Neural cell (in vitro differentiated cells): ENCODE measurements around the gene BBS1. TPM values are rescaled to one million over a fixed set of nuclear protein-coding genes. Genes with fewer than 3 reads are reported as not detected.

Source experiments
- H2AFZ ChIP-seq: fragments of 200-600, 300-800 bp; sonication (generic), shearing (Covaris generic); 2 replicates; pipeline ENCODE4 v1.6.0; 2014; ENCODE audit warnings: low read depth, mild to moderate bottlenecking, antibody characterized with exemption, low read length, moderate library complexity
- H3F3A ChIP-seq: fragments of 200-600 bp; shearing (Covaris generic); 2 replicates; pipeline ENCODE4 v1.6.1; 2016; ENCODE audit warnings: mild to moderate bottlenecking, moderate library complexity, mixed read lengths, antibody characterized with exemption, low read length; ENCODE audit not compliant: insufficient read depth, poor library complexity, severe bottlenecking
- H3K27ac ChIP-seq: fragments of 200-600, 300-800 bp; sonication (generic), shearing (Covaris generic); 2 replicates; pipeline ENCODE4 v1.5.1; 2014; ENCODE audit warnings: mild to moderate bottlenecking, low read length, moderate library complexity
- H3K27me3 ChIP-seq: fragments of 300-800, 200-600 bp; sonication (generic), shearing (Covaris generic); 2 replicates; pipeline ENCODE4 v1.6.0; 2014; ENCODE audit warnings: mild to moderate bottlenecking, low read depth, low read length, moderate library complexity; ENCODE audit not compliant: insufficient read depth
- H3K36me3 ChIP-seq: fragments of 300-800, 200-600 bp; sonication (generic), shearing (Covaris generic); 2 replicates; pipeline ENCODE4 v1.5.1; 2014; ENCODE audit warnings: mild to moderate bottlenecking, antibody characterized with exemption, low read length, moderate library complexity; ENCODE audit not compliant: insufficient read depth
- H3K4me2 ChIP-seq: fragments of 300-800, 200-600 bp; sonication (generic), shearing (Covaris generic); 2 replicates; pipeline ENCODE4 v1.6.0; 2014; ENCODE audit warnings: mild to moderate bottlenecking, low read length
- H3K4me3 ChIP-seq: fragments of 300-800, 200-600 bp; sonication (generic), shearing (Covaris generic); 2 replicates; pipeline ENCODE4 v1.5.1; 2014; ENCODE audit warnings: mild to moderate bottlenecking, low read length, moderate library complexity
- H3K79me2 ChIP-seq: fragments of 200-600 bp; shearing (Covaris generic); replicated peaks from 2 replicates; pipeline ENCODE4 v1.6.0; 2014; ENCODE audit warnings: mild to moderate bottlenecking, low read length, moderate library complexity; ENCODE audit not compliant: insufficient read depth
- H3K9ac ChIP-seq: fragments of 300-800, 200-600 bp; sonication (generic), shearing (Covaris generic); 2 replicates; pipeline ENCODE4 v1.6.1; 2016; ENCODE audit warnings: mild to moderate bottlenecking, low read length, mixed read lengths
- H3K9me2 ChIP-seq: fragments of 200-600 bp; shearing (Covaris generic); 2 replicates; pipeline ENCODE4 v1.6.1; 2016; ENCODE audit warnings: mild to moderate bottlenecking, low read length, mixed read lengths; ENCODE audit not compliant: insufficient read depth
- H3K9me3 ChIP-seq: fragments of 200-600, 300-800 bp; sonication (generic), shearing (Covaris generic); 2 replicates; pipeline ENCODE4 v1.6.1; 2016; ENCODE audit warnings: mild to moderate bottlenecking, mixed run types, low read length, moderate library complexity, mixed read lengths
- H4K20me1 ChIP-seq: fragments of 200-600 bp; shearing (Covaris generic); 2 replicates; pipeline ENCODE4 v1.6.1; 2016; ENCODE audit warnings: mild to moderate bottlenecking, mixed run types; ENCODE audit not compliant: insufficient read depth
- CTCF ChIP-seq: fragments of 450-650 bp; IDR thresholded peaks from 2 replicates; pipeline ENCODE4 v1.5.1; 2014; ENCODE audit warnings: antibody characterized with exemption, mild to moderate bottlenecking, moderate library complexity; ENCODE audit not compliant: poor library complexity, severe bottlenecking
- EP300 ChIP-seq: fragments of 450-650 bp; conservative IDR thresholded peaks from 2 replicates; pipeline ENCODE4 v1.6.1; 2014; ENCODE audit warnings: antibody characterized with exemption, mild to moderate bottlenecking, moderate library complexity; ENCODE audit not compliant: poor library complexity, severe bottlenecking
- EZH2 ChIP-seq: fragments of 200-600, 300-800 bp; shearing (Covaris generic), sonication (generic); IDR thresholded peaks from 2 replicates; pipeline ENCODE4 v1.6.1; 2014; ENCODE audit warnings: antibody characterized with exemption, low read length, borderline replicate concordance, mild to moderate bottlenecking; ENCODE audit not compliant: insufficient read depth, poor library complexity, severe bottlenecking
- MXI1 ChIP-seq: fragments of 450-650 bp; conservative IDR thresholded peaks from 2 replicates; pipeline ENCODE4 v1.6.1; 2014; ENCODE audit warnings: antibody characterized with exemption, mild to moderate bottlenecking; ENCODE audit not compliant: poor library complexity, severe bottlenecking
- POLR2AphosphoS5 ChIP-seq: IDR thresholded peaks from 2 replicates; pipeline ENCODE4 v1.6.1; 2012
- RAD21 ChIP-seq: fragments of 450-650 bp; conservative IDR thresholded peaks from 2 replicates; pipeline ENCODE4 v1.6.1; 2014; ENCODE audit warnings: antibody characterized with exemption, mild to moderate bottlenecking, moderate library complexity
- REST ChIP-seq: IDR thresholded peaks from 2 replicates; pipeline ENCODE4 v1.6.1; 2012; ENCODE audit warnings: borderline replicate concordance
- SMC3 ChIP-seq: fragments of 450-650 bp; conservative IDR thresholded peaks from 2 replicates; pipeline ENCODE4 v1.6.1; 2014; ENCODE audit warnings: antibody characterized with exemption, mild to moderate bottlenecking, moderate library complexity; ENCODE audit not compliant: poor library complexity
- TAF1 ChIP-seq: IDR thresholded peaks from 2 replicates; pipeline ENCODE4 v1.6.1; 2012; ENCODE audit warnings: low read depth
- polyA plus RNA-seq: library from polyadenylated mRNA; depleted of rRNA; stranded (reverse); fragments of >200 nt; gene quantifications from 2 replicates; pipeline ENCODE4 v1.2.3, GENCODE V29; 2014

The BBS1 gene
- polyA plus RNA-seq, 1 donor from 2014 or later, result 69.5 TPM

GRCh38 chr11:66559866-66560676 lies 49.6 kb downstream of the BBS1 start:
- Histone ChIP-seq H3K4me2 (no peak overlapping the region), H3K9me2 (no peaks in the 10 kb centered on the region), H3K9me3 (no peaks in the 10 kb centered on the region), H3K79me2 (no peaks in the 10 kb centered on the region), H3K9ac (no peak overlapping the region), H3K4me3 (no peak overlapping the region), H3K27me3 (no peaks in the 10 kb centered on the region), H3K27ac (no peak overlapping the region), H4K20me1 (no peaks in the 10 kb centered on the region), H2AFZ (no peak overlapping the region), H3K36me3 (no peaks in the 10 kb centered on the region), H3F3A (no peaks in the 10 kb centered on the region)
- no peak for TF ChIP-seq TAF1
- no peak for TF ChIP-seq RAD21
- TF ChIP-seq EZH2, result no peak
- TF ChIP-seq EP300, result no peak
- TF ChIP-seq POLR2AphosphoS5, result no peak
- TF ChIP-seq CTCF, result no peak

- no peaks in the 10 kb centered on the region for H3K9me3 ChIP-seq
- no peak overlapping the region for H3K4me2 ChIP-seq
- H3K9ac ChIP-seq, result no peak overlapping the region
- no peak overlapping the region for H2AFZ ChIP-seq
- no peak overlapping the region for H3K27ac ChIP-seq
- H4K20me1 ChIP-seq, result no peaks in the 10 kb centered on the region
- H3K79me2 ChIP-seq, result no peaks in the 10 kb centered on the region
- H3F3A ChIP-seq, result no peaks in the 10 kb centered on the region
- no peaks in the 10 kb centered on the region for H3K9me2 ChIP-seq
- H3K27me3 ChIP-seq, result no peaks in the 10 kb centered on the region
- TF ChIP-seq CTCF, result no peak
- H3K4me3 ChIP-seq, result no peak overlapping the region
- H3K36me3 ChIP-seq, result no peaks in the 10 kb centered on the region
Measured at GRCh38 chr11:66561178-66561974, 50.9 kb downstream of the BBS1 start.

- no peaks in the 10 kb centered on the region for H3K36me3 ChIP-seq
- no peak overlapping the region for H2AFZ ChIP-seq
- no peaks in the 10 kb centered on the region for H3K79me2 ChIP-seq
- H3K9ac ChIP-seq, result no peak overlapping the region
- H3K27ac ChIP-seq, result no peak overlapping the region
- H3F3A ChIP-seq, result no peaks in the 10 kb centered on the region
- TF ChIP-seq RAD21 (no peak), REST (no peak), TAF1 (no peak), EZH2 (no peak), CTCF (no peak), MXI1 (no peak), EP300 (no peak), POLR2AphosphoS5 (no peak), SMC3 (no peak)
- H3K9me3 ChIP-seq, result no peaks in the 10 kb centered on the region
- no peaks in the 10 kb centered on the region for H4K20me1 ChIP-seq
- no peaks in the 10 kb centered on the region for H3K27me3 ChIP-seq
- no peak overlapping the region for H3K4me3 ChIP-seq
- no peak overlapping the region for H3K4me2 ChIP-seq
- no peaks in the 10 kb centered on the region for H3K9me2 ChIP-seq
Measured at GRCh38 chr11:66561975-66562248, 51.5 kb downstream of the BBS1 start.
